Karpas-422 (cell line): ENCODE results near the gene POU6F1. TPM values are rescaled to one million over a fixed set of nuclear protein-coding genes. Genes with fewer than 3 reads are reported as not detected.
"Not testable (repeated sequence)": the region's sequence is repeated elsewhere in the genome, so short reads cannot be mapped to it uniquely, and the experiment has no call there.

Experiments
- DNase-seq: peaks from one replicate; pipeline ENCODE4 v3.0.0-alpha.2; 2015
- H2AFZ ChIP-seq: fragments of 200-600 bp; sonication (generic); 2 replicates; pipeline ENCODE4 v1.6.1; 2014; ENCODE audit warnings: antibody characterized with exemption, low read length, mixed read lengths
- H3K27ac ChIP-seq: fragments of 200-600 bp; sonication (generic); 2 replicates; pipeline ENCODE4 v1.5.1; 2014; ENCODE audit warnings: mild to moderate bottlenecking, low read length, moderate library complexity
- H3K27me3 ChIP-seq: fragments of 200-600 bp; sonication (generic); 2 replicates; pipeline ENCODE4 v1.6.1; 2014; ENCODE audit warnings: low read length, mixed read lengths
- H3K36me3 ChIP-seq: fragments of 200-600 bp; sonication (generic); 2 replicates; pipeline ENCODE4 v1.6.1; 2014; ENCODE audit warnings: low read length, mixed read lengths; ENCODE audit not compliant: insufficient read depth
- H3K4me1 ChIP-seq: fragments of 200-600 bp; sonication (generic); 2 replicates; pipeline ENCODE4 v1.6.1; 2014; ENCODE audit warnings: mild to moderate bottlenecking, low read length, mixed read lengths
- H3K4me2 ChIP-seq: fragments of 200-600 bp; sonication (generic); 2 replicates; pipeline ENCODE4 v1.6.1; 2014; ENCODE audit warnings: low read length, low read depth, mild to moderate bottlenecking; ENCODE audit not compliant: poor library complexity, severe bottlenecking
- H3K4me3 ChIP-seq: fragments of 200-600 bp; sonication (generic); 2 replicates; pipeline ENCODE4 v1.5.1; 2014; ENCODE audit warnings: mild to moderate bottlenecking, antibody characterized with exemption, low read length, mixed read lengths
- H3K79me2 ChIP-seq: fragments of 200-600 bp; sonication (generic); 2 replicates; pipeline ENCODE4 v1.6.1; 2014; ENCODE audit warnings: mild to moderate bottlenecking, low read length, mixed read lengths
- H3K9ac ChIP-seq: fragments of 200-600 bp; sonication (generic); 2 replicates; pipeline ENCODE4 v1.6.0; 2014; ENCODE audit warnings: low read length
- H3K9me2 ChIP-seq: fragments of 200-600 bp; sonication (generic), shearing (Covaris generic); replicated peaks from 2 replicates; pipeline ENCODE4 v1.6.0; 2014; ENCODE audit warnings: mild to moderate bottlenecking, low read length, moderate library complexity; ENCODE audit not compliant: insufficient read depth
- H3K9me3 ChIP-seq: fragments of 300-700, 200-600 bp; sonication (generic); 2 replicates; pipeline ENCODE4 v1.6.1; 2014; ENCODE audit warnings: low read length, mixed read lengths
- H4K20me1 ChIP-seq: fragments of 200-600 bp; sonication (generic); 2 replicates; pipeline ENCODE4 v1.6.1; 2014; ENCODE audit warnings: mild to moderate bottlenecking, antibody characterized with exemption, low read length, low read depth; ENCODE audit not compliant: insufficient read depth
- total RNA-seq: library from RNA; depleted of rRNA; stranded (reverse); fragments of >200 nt; shearing (Covaris generic); gene quantifications from 2 replicates; pipeline ENCODE4 v1.2.3, GENCODE V29; 2014; ENCODE audit warnings: low replicate concordance; rRNA removed

Gene POU6F1
- 1.6 and 3.2 TPM in 2 replicates for total RNA-seq

DNA sequence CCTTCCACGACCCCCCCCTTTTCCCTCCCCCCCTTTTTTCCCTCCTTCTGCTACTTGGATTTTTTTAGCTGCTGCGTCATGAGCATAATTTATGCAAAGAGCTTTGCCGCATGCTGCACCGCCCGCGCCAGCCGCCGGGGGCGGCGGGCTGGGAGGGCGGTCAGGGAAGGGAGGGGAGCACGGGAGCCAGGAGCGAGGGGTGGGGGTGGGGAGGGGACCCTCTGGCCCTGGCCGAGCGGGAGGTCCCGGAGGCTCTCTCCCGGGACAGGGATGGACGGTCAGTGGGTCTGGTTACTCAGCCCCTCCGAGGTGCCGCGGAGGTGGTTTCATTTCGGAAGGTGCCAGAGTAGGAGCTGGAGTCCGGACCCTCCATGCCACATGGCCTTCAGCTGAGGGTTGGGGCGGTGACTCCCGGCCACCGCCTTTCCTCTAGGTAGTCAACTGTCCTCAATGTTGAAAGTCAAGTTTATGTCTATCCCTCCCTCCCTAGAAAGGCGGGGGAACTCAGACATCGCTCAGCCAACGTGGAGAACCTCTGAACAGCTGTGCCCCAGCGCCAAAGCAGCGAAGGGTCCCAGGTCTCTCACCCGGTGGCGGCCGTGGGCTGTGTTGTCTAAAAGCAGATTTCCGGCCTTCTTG is at the start of gene POU6F1:
Gene POU6F1, minus strand, starts transcription at position 95 of the 639 bp plus-strand sequence. CDS start 11,226 bp downstream, outside the sequence.
- H3K9ac ChIP-seq, result peak within 1 kb of the TSS; percentile 71
- no peaks in the 10 kb centered on the region for H4K20me1 ChIP-seq
- H2AFZ ChIP-seq, result peak within 1 kb of the TSS; percentile 86
- H3K4me1 ChIP-seq, result peaks cover 12% of the 10 kb centered on the region
- no peaks in the 10 kb centered on the region for H3K9me3 ChIP-seq
- H3K4me3 ChIP-seq, result peak within 1 kb of the TSS; percentile 72
- no peaks in the 10 kb centered on the region for H3K36me3 ChIP-seq
- no peaks in the 10 kb centered on the region for H3K27me3 ChIP-seq
- no peak within 1 kb of the TSS for H3K27ac ChIP-seq
- H3K4me2 ChIP-seq, result peak within 1 kb of the TSS; percentile 85
- no peaks in the 10 kb centered on the region for H3K79me2 ChIP-seq
- peak; percentile 91 for DNase-seq
- H3K9me2 ChIP-seq, result no peaks in the 10 kb centered on the region

DNA sequence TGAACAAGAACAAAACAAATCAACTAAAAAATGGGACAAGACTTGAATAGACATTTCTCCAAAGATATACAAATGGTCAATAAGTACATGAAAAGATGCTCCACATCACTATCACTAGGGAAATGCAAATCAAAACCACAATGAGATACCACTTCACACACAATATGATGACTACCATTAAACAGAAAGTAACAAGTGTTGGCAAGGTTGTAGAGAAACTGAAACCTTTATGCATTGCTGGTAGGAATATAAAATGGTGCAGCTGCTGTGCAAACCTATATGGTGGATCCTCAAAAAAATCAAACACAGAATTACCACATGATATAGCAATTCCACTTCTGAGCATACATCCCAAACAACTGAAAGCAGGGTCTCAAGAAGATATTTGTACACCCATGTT is 47.2 kb upstream of the POU6F1 start:
- no peak for DNase-seq
- H3K4me2 ChIP-seq, result no peak overlapping the region

DNA sequence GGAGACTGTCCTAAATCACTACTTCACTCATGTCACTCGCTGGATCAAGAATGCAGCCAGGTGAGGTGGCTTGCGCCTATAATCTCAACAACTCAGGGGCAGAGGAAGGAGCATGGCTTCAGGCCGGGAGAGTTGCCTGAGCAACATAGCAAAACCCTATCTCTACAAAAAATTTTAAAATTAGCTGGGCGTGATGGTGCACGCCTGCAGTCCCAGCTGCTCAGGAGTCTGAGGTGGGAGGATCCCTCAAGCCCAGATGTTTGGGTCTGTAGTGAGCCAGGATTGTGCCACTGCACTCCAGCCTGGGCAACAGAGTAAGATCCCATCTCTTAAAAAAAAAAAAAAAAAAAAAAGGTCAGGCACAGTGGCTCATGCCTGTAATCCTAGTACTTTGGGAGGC is 46.4 kb upstream of the POU6F1 start:
- Histone ChIP-seq H3K9me2 (no peaks in the 10 kb centered on the region), H3K9me3 (no peaks in the 10 kb centered on the region), H3K36me3 (no peaks in the 10 kb centered on the region), H2AFZ (no peak overlapping the region), H3K79me2 (no peaks in the 10 kb centered on the region), H3K27ac (no peak overlapping the region), H3K4me3 (no peak overlapping the region), H3K4me2 (no peak overlapping the region), H4K20me1 (no peaks in the 10 kb centered on the region), H3K27me3 (no peaks in the 10 kb centered on the region), H3K4me1 (peaks cover 7% of the 10 kb centered on the region), H3K9ac (no peak overlapping the region)
- no peak for DNase-seq

More for the DNA sequence above, 47.2 kb upstream of the POU6F1 start:
- Histone ChIP-seq H3K4me1 (peaks cover 7% of the 10 kb centered on the region), H3K4me3 (no peak overlapping the region), H3K9me2 (no peaks in the 10 kb centered on the region), H3K9ac (no peak overlapping the region), H3K9me3 (no peaks in the 10 kb centered on the region), H4K20me1 (no peaks in the 10 kb centered on the region), H3K79me2 (no peaks in the 10 kb centered on the region), H3K27me3 (no peaks in the 10 kb centered on the region), H2AFZ (no peak overlapping the region), H3K27ac (no peak overlapping the region), H3K36me3 (no peaks in the 10 kb centered on the region)

GRCh38 chr12:51263341-51263740 is 45.5 kb upstream of the POU6F1 start:
- Histone ChIP-seq H3K36me3 (no peaks in the 10 kb centered on the region), H3K27ac (no peak overlapping the region), H3K4me2 (no peak overlapping the region), H3K9ac (no peak overlapping the region), H4K20me1 (no peaks in the 10 kb centered on the region), H3K27me3 (no peaks in the 10 kb centered on the region), H3K4me1 (peaks cover 7% of the 10 kb centered on the region), H3K9me2 (no peaks in the 10 kb centered on the region), H3K9me3 (no peaks in the 10 kb centered on the region), H2AFZ (no peak overlapping the region), H3K79me2 (no peaks in the 10 kb centered on the region), H3K4me3 (no peak overlapping the region)
- no peak for DNase-seq

DNA sequence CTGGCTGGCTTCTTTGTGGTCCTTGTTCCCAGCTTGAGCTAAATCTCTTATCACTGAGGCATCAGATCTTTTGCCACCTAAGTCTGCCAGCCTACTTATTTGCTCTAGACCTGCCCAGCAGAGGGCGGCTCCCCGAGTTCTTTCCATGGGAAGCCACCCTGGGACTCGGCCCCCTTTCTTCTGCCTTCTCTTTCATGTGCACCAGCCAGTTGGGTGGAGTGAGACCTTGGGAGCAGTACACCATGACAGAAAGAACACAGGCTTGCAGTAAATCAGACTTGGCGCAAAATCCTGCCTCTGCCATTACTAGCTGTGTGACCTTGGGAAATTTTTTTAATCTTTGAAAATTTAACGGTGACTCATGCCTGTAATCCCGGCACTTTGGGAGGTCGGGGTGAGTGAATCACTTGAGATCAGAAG is 44.9 kb upstream of the POU6F1 start:
- Histone ChIP-seq H3K4me1 (peaks cover 7% of the 10 kb centered on the region), H3K27me3 (no peaks in the 10 kb centered on the region), H3K9me3 (no peaks in the 10 kb centered on the region), H3K27ac (no peak overlapping the region), H4K20me1 (no peaks in the 10 kb centered on the region), H3K79me2 (no peaks in the 10 kb centered on the region), H3K4me3 (no peak overlapping the region), H2AFZ (no peak overlapping the region), H3K36me3 (no peaks in the 10 kb centered on the region), H3K4me2 (no peak overlapping the region), H3K9me2 (no peaks in the 10 kb centered on the region), H3K9ac (no peak overlapping the region)
- DNase-seq, result peak; percentile 80

- not testable (repeated sequence) for H3K4me3 ChIP-seq, H3K27ac ChIP-seq, H3K27me3 ChIP-seq, H3K4me2 ChIP-seq, H4K20me1 ChIP-seq, H3K36me3 ChIP-seq, H3K9me3 ChIP-seq, H3K4me1 ChIP-seq, H3K9me2 ChIP-seq, H3K79me2 ChIP-seq, H3K9ac ChIP-seq, H2AFZ ChIP-seq, DNase-seq
These were observed 41.7 kb upstream of the POU6F1 start for GRCh38 chr12:51259600-51259999.

DNA sequence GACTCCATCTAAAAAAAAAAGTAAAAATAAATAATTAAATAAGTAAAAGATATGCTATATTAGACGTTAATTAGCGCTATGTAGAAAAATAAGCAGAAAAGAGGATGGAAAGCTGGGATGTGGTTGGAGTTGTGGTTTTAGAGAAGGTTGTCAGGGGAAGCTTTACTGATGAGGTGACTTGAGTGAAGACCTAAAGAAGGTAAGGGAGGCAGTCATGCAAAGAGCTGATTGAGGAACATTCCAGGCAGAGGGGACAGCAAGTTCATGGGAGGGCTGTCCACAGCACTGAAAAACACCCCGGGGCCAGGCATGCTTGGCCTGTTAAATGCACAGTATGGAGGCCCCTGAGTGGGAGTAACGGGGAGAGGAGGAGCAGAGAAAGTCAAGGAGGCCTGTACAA is 36.7 kb upstream of the POU6F1 start:
- Histone ChIP-seq H3K4me2 (no peak overlapping the region), H3K36me3 (no peaks in the 10 kb centered on the region), H3K9me3 (no peaks in the 10 kb centered on the region), H3K4me1 (no peaks in the 10 kb centered on the region), H4K20me1 (no peaks in the 10 kb centered on the region), H3K9ac (no peak overlapping the region), H2AFZ (no peak overlapping the region), H3K27ac (no peak overlapping the region), H3K27me3 (no peaks in the 10 kb centered on the region), H3K79me2 (no peaks in the 10 kb centered on the region), H3K9me2 (no peaks in the 10 kb centered on the region), H3K4me3 (no peak overlapping the region)
- no peak for DNase-seq

- Histone ChIP-seq H3K4me1 (no peaks in the 10 kb centered on the region), H4K20me1 (no peaks in the 10 kb centered on the region), H3K36me3 (no peaks in the 10 kb centered on the region), H3K4me2 (no peak overlapping the region), H3K4me3 (no peak overlapping the region), H3K79me2 (no peaks in the 10 kb centered on the region), H3K9ac (no peak overlapping the region), H3K27me3 (no peaks in the 10 kb centered on the region), H3K9me3 (no peaks in the 10 kb centered on the region), H3K9me2 (no peaks in the 10 kb centered on the region), H3K27ac (no peak overlapping the region), H2AFZ (no peak overlapping the region)
- DNase-seq, result no peak
These were observed 35.4 kb upstream of the POU6F1 start for GRCh38 chr12:51253276-51253675.
